IMR-90 (cell line): Measurements from ENCODE around the gene WDFY1.

Source experiments
- CHD1 ChIP-seq: IDR thresholded peaks from 2 replicates; pipeline ENCODE4 v1.6.1; 2012; ENCODE audit warnings: low read depth, low read length, improper control_type of control experiment
- CTCF ChIP-seq: conservative IDR thresholded peaks from 2 replicates; pipeline ENCODE4 v1.5.1; 2012; ENCODE audit warnings: mild to moderate bottlenecking, low read depth, low read length, improper control_type of control experiment
- POLR2A ChIP-seq: IDR thresholded peaks from 2 replicates; pipeline ENCODE4 v1.6.1; 2012; ENCODE audit warnings: mild to moderate bottlenecking, low read depth, low read length

DNA sequence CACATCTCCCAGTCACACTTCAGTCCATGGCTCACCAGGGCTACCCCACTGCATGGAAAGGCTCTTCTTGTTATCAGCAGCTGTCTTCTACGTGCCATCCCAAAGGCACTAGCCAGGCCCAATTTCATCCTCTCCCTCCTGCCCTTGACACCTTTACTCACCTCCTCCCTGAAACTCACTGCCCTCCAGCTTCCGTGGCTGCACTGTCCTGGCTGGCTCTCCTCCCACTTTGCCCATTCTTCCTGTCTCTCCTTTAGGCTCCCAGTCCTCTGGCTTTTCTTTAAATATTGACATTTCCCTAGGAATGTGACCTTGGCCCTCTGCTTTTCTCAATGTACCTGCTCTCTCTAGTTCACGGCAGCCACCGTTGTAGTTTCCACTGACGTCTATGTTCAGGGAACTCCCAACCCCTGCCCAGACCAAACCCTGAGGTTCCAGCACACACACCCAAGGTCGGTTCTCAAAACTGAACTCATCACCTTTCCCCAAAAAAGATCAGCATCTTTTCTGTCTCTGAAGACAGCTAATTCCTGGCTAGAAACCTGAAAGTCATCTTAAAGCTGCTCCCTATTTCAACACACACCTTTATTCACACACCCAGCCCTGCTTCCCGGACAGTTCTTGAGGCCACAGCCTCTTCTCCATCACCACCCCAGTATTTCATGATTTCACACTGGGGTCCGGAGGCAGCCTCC lies 36.7 kb downstream of the WDFY1 start:
- TF ChIP-seq POLR2A (no peak), CTCF (no peak), CHD1 (no peak)
